K562 (cell line): ENCODE measurements around the gene TACR1. TPM values are rescaled to one million over a fixed set of nuclear protein-coding genes. Genes with fewer than 3 reads are reported as not detected.

Source experiments
- ATAC-seq: fragments of 200-7000 bp; cut with Tn5 transposase; 3 replicates; pipeline ENCODE4 v1.9.1; 2020; ENCODE audit warnings: moderate library complexity
- BruUV-seq: library from RNA; stranded (reverse); fragments of 400-500 nt; replicated peaks from 2 replicates; lab custom pipeline; 2021; lab: Mats Ljungman, UMichigan
- CTCF ChIA-PET: fragments of 300-600 bp; formaldehyde crosslinking; extraction: SDS; loops from one replicate; lab custom pipeline; 2021; ENCODE audit warnings: low intra/inter-chr PET ratio; lab: Yijun Ruan, JAX
- POLR2A ChIA-PET: fragments of 300-600, 350-650 bp; sonication (Branson Sonifier 250); formaldehyde crosslinking; extraction: SDS; loops from one replicate; lab custom pipeline; 2021; ENCODE audit warnings: antibody characterized with exemption, inconsistent platforms; lab: Yijun Ruan, JAX
- DNase-seq, 4 experiments: peaks; one replicate each; pipeline versions ENCODE4 v3.0.0 to v3.0.0-alpha.2; 2011 to 2018; ENCODE audit warnings: low spot score in 3 of 4, mixed read lengths in 3 of 4; ENCODE audit errors: extremely low read depth in 1 of 4
- FAIRE-seq: peaks from 2 replicates; lab custom pipeline; 2011; peaks lifted over from hg19 to GRCh38; lab: Jason Lieb, UNC
- H2AFZ ChIP-seq: 2 replicates; pipeline ENCODE4 v1.6.0; 2011; ENCODE audit warnings: low read depth, low read length, control low read depth, inconsistent platforms
- H3K27ac ChIP-seq: fragments of 200-600 bp; 3 replicates; pipeline ENCODE4 v1.8.0; 2011; ENCODE audit warnings: low read depth, mild to moderate bottlenecking, control low read depth, inconsistent platforms, low read length, moderate library complexity, mixed read lengths; ENCODE audit errors: extremely low read depth
- H3K27me3 ChIP-seq, 2 experiments: fragments of 300-600 bp in 1 of 2; 2 replicates in 1 of 2; 3 replicates in 1 of 2; pipeline versions ENCODE4 v1.6.0 to v1.8.0; 2011; ENCODE audit warnings: inconsistent platforms in 2 of 2, low read length in 2 of 2, mild to moderate bottlenecking in 1 of 2, mixed read lengths in 1 of 2, moderate library complexity in 1 of 2; ENCODE audit not compliant: control insufficient read depth in 2 of 2, insufficient read depth in 2 of 2
- H3K36me3 ChIP-seq: fragments of 300-600 bp; 3 replicates; pipeline ENCODE4 v1.8.0; 2011; ENCODE audit warnings: mild to moderate bottlenecking, low read length, inconsistent platforms; ENCODE audit not compliant: control insufficient read depth, insufficient read depth
- H3K4me1 ChIP-seq, 2 experiments: fragments of 200-600 bp in 1 of 2; replicated peaks in 1 of 2; 2 replicates in 1 of 2; 3 replicates in 1 of 2; pipeline versions ENCODE4 v1.5.1 to v1.8.0; 2011; ENCODE audit warnings: inconsistent platforms in 2 of 2, low read length in 2 of 2, mild to moderate bottlenecking in 1 of 2, mixed read lengths in 1 of 2, moderate library complexity in 1 of 2; ENCODE audit not compliant: control insufficient read depth in 2 of 2, insufficient read depth in 2 of 2
- H3K4me2 ChIP-seq: 2 replicates; pipeline ENCODE4 v1.6.1; 2011; ENCODE audit warnings: low read length, control low read depth, inconsistent platforms, mixed read lengths; ENCODE audit not compliant: insufficient read depth
- H3K4me3 ChIP-seq: fragments of 200-600 bp; sonication (generic), shearing (Covaris generic); 2 replicates; pipeline ENCODE4 v1.5.1; 2016; ENCODE audit warnings: control low read depth, inconsistent platforms
- H3K79me2 ChIP-seq: fragments of 200-600 bp; 3 replicates; pipeline ENCODE4 v1.8.0; 2011; ENCODE audit warnings: low read length, inconsistent platforms; ENCODE audit not compliant: control insufficient read depth, insufficient read depth
- H3K9ac ChIP-seq, 2 experiments: 2 replicates each; pipeline versions ENCODE4 v1.6.0 to v1.6.1; 2011; ENCODE audit warnings: low read depth in 2 of 2, low read length in 2 of 2, control low read depth in 1 of 2, inconsistent platforms in 1 of 2, mild to moderate bottlenecking in 1 of 2, mixed read lengths in 1 of 2; ENCODE audit not compliant: insufficient read depth in 1 of 2
- H3K9me1 ChIP-seq: one replicate; pipeline ENCODE4 v1.6.0; 2011; ENCODE audit warnings: inconsistent platforms, mild to moderate bottlenecking, low read length, moderate library complexity; ENCODE audit not compliant: control insufficient read depth, insufficient read depth
- H3K9me3 ChIP-seq: replicated peaks from 2 replicates; pipeline ENCODE4 v1.5.1; 2011; ENCODE audit warnings: low read depth, low read length, inconsistent platforms; ENCODE audit not compliant: control insufficient read depth, insufficient read depth
- H4K20me1 ChIP-seq: replicated peaks from 2 replicates; pipeline ENCODE4 v1.6.1; 2011; ENCODE audit warnings: low read length, inconsistent platforms, mixed read lengths; ENCODE audit not compliant: control insufficient read depth, insufficient read depth
- CTCF ChIP-seq, 3 experiments: IDR thresholded peaks in 2 of 3; conservative IDR thresholded peaks in 1 of 3; 2 replicates each; pipeline ENCODE4 v1.5.1; 2011 to 2012; ENCODE audit warnings: low read length in 3 of 3, mild to moderate bottlenecking in 3 of 3, control low read depth in 2 of 3, improper control_type of control experiment in 1 of 3, inconsistent platforms in 1 of 3, low read depth in 1 of 3, mixed read lengths in 1 of 3, moderate library complexity in 1 of 3; ENCODE audit not compliant: insufficient read depth in 2 of 3
- MTA2 ChIP-seq: fragments of 450-650 bp; IDR thresholded peaks from 2 replicates; pipeline ENCODE4 v1.6.1; 2016; ENCODE audit warnings: low read depth
- SMC3 ChIP-seq: conservative IDR thresholded peaks from 2 replicates; pipeline ENCODE4 v1.6.1; 2011; ENCODE audit warnings: low read depth, low read length, improper control_type of control experiment; ENCODE audit not compliant: insufficient read depth
- ZNF384 ChIP-seq: IDR thresholded peaks from 2 replicates; pipeline ENCODE4 v1.6.1; 2012; ENCODE audit warnings: low read depth, low read length, improper control_type of control experiment
- WGBS: fragments of 100-300 bp; shearing (Covaris generic); methylation state at CpG from one replicate; pipeline ENCODE4 v1.1.6; 2016; ENCODE audit warnings: low coverage, mixed read lengths; ENCODE audit not compliant: insufficient coverage; ENCODE audit errors: missing lambda C conversion rate; 5-methylcytosine and 5-hydroxymethylcytosine counted together
- in situ Hi-C: fragments of 300-500 bp; cut with MboI; formaldehyde crosslinking; loops from 4 replicates; pipeline ENCODE4 v1.15.0; 2018; ENCODE audit warnings: inconsistent platforms, mixed read lengths
- intact Hi-C: fragments of 100-400 bp; cut with micrococcal nuclease; formaldehyde crosslinking; loops from 2 replicates; pipeline ENCODE4 v1.14.2; 2022
- polyA plus RNA-seq, 8 experiments: library from polyadenylated mRNA; depleted of rRNA in 4 of 8; stranded (reverse) in 5 of 8; unstranded in 3 of 8; fragments of >200 nt; fragmentation: Nextera tagmentation in 2 of 8; fragmentation: Illumina TruSeq in 1 of 8; extraction: Ambion mirVana in 2 of 8; extraction: Trizol in 1 of 8; gene quantifications; 2 replicates each; pipeline versions ENCODE4 v1.2.1 to v1.2.3, GENCODE V29; 2011 to 2014; ENCODE audit warnings: inconsistent platforms in 1 of 8, missing spikeins in 1 of 8
- total RNA-seq, 7 experiments: library from RNA; depleted of rRNA in 6 of 7; stranded (reverse); fragments of >200 nt in 6 of 7; fragmentation: Illumina TruSeq in 2 of 7; extraction: Trizol in 2 of 7; gene quantifications; 2 replicates each; pipeline versions ENCODE4 v1.2.1 to v1.2.3, GENCODE V29; 2011 to 2021; ENCODE audit warnings: low replicate concordance in 1 of 7

Gene TACR1
- total and polyA plus RNA-seq, 9 of the 15 experiments (the other 6 are each of a cell fraction or from before 2014, with no cell fraction given): not detected

- DNase-seq (peak in 1 of 4 experiments; percentile 14), FAIRE-seq (no peak), ATAC-seq (no peak)
- intact Hi-C loops (no loop called here), in situ Hi-C loops (no loop called here)
- Histone ChIP-seq H3K36me3 (no peaks in the 10 kb centered on the region), H2AFZ (no peak overlapping the region), H3K4me1 (no peaks in the 10 kb centered on the region), H3K79me2 (no peaks in the 10 kb centered on the region), H4K20me1 (no peaks in the 10 kb centered on the region), H3K27ac (no peak overlapping the region), H3K4me3 (no peak overlapping the region), H3K9me3 (peaks cover 3% of the 10 kb centered on the region; the same call in 1 of the 2 replicates), H3K27me3 (no peaks in the 10 kb centered on the region), H3K9me1 (no peaks in the 10 kb centered on the region), H3K4me2 (no peak overlapping the region), H3K9ac (no peak overlapping the region)
- ChIA-PET POLR2A (interaction anchor here (1.3 kb wide), 1 partner anchor 22 kb away, joined by 5 read pairs; no protein-coding TSS in a partner anchor), CTCF (interaction anchor here (0.7 kb wide), 1 partner anchor 511 kb away, joined by 3 read pairs; no protein-coding TSS in a partner anchor)
- no TSS peak for BruUV-seq
- WGBS: no CpG with 5 or more reads among the region's 2 CpGs
- no peak for TF ChIP-seq MTA2
- peak; percentile 23 to 35 (median 29); a peak in 4 of 6 replicates for TF ChIP-seq CTCF (IDR thresholded peaks at IDR 0.05 in 2 of 3, conservative IDR thresholded peaks at IDR 0.05 in 1 of 3; ENCODE audit: insufficient read depth in 2 of 3, low read depth in 1 of 3, low read length in 3 of 3)
- TF ChIP-seq SMC3: 0 out of 2 replicates have a peak, but pooled peaks have one; percentile 4
- TF ChIP-seq ZNF384: peak; percentile 66
Observed at GRCh38 chr2:75098856-75099255, 100.5 kb downstream of the TACR1 start.
